RCC 7860 (cell line): ENCODE measurements around the gene AHRR.

Experiments
- DNase-seq: peaks from one replicate; pipeline ENCODE4 v3.0.0-alpha.2; 2015; ENCODE audit warnings: low spot score
- FAIRE-seq: peaks from 2 replicates; lab custom pipeline; 2012; peaks lifted over from hg19 to GRCh38; lab: Jason Lieb, UNC

AHRR gene

GRCh38 chr5:451587-452458 lies 130.3 kb downstream of the AHRR start:
- FAIRE-seq, result no peak
- no peak for DNase-seq

DNA sequence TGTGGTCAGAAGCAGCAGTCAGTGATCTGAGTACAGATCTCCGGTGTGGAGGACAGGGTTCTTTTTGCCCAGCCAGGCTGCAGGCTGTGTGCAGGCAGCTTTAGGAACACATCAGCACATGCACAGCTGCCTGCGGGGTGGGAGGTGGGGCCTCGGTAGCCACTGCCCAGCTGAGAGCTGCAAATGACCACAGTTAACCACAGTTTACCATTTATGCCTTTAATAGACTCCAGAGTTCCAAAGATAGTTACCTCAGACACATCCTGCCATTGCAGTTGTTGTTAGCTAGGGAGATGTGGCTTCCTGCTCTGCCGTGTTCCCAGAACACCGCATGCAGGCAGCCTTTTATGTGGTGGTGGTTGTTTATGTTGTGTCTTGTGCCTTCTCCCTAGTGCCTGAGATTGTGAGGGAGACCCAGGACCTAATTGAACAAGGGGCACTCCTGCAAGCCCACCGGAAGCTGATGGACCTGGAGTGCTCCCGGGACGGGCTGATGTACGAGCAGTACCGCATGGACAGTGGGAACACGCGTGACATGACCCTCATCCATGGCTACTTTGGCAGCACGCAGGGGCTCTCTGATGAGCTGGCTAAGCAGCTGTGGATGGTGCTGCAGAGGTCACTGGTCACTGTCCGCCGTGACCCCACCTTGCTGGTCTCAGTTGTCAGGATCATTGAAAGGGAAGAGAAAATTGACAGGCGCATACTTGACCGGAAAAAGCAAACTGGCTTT lies 131.6 kb downstream of the AHRR start:
- DNase-seq (no peak), FAIRE-seq (no peak)

DNA sequence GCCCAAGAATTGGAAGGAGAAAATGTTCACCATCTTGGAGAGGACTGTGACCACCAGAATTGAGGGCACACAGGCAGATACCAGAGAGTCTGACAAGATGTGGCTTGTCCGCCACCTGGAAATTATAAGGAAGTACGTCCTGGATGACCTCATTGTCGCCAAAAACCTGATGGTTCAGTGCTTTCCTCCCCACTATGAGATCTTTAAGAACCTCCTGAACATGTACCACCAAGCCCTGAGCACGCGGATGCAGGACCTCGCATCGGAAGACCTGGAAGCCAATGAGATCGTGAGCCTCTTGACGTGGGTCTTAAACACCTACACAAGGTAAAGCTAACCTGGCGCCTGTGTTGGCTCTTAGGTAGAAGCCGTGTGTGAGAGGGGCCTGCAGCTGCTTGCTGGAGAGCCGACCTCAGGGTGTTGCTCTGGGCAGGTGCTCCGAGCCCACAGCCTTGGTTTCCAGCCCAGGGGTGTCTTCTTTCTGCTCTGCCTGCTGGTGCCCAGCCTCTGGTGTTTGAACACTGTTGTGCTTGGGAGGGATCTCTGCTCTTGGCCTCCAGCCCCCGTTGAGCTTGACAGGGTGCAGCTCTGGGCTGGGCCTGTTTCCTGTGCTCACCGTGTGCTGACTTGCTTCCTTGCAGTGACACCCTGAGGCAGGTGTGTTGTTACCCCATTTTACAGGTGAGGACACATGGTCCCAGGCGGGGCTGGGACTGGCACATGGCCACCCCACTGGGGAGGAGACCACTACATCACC lies 132.4 kb downstream of the AHRR start:
- no peak for FAIRE-seq
- DNase-seq, result no peak

DNA sequence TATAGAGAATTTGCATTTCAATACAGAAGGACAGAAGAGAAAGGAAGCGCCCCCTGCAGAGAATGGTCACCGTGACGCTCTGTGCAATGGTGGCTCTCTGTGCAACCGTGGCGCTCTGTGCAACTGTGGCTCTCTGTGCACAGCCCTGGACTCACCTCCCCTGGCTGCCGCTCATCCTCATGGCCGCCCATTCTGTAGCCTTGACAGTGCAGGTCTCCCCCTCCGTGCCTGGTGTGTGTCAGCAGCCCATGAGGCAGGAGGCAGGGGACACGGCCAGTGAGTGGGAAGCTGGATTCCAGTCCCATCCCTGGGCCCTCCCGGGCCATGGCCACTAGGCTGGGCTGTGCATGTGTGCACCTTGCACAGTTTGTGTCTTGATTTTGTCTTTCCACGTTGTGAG lies 133.4 kb downstream of the AHRR start:
- no peak for DNase-seq
- FAIRE-seq, result no peak

DNA sequence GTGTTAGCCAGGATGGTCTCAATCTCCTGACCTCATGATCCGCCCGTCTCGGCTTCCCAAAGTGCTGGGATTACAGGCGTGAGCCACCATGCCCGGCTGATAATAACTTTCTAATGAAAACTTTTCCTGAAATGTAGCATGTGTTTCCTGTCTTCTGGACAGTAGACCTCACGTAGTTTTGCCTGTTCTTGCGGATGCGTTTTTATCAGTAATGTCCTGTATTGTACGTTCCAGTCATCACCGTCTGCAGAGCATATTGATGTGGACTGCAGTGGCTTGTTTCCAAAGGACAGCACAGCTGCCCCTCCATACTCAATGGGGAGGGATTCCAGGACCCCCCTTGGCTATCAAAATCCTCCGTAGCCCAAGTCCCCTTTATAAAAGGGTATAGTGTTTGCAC lies 134.3 kb downstream of the AHRR start:
- DNase-seq (no peak), FAIRE-seq (no peak)

DNA sequence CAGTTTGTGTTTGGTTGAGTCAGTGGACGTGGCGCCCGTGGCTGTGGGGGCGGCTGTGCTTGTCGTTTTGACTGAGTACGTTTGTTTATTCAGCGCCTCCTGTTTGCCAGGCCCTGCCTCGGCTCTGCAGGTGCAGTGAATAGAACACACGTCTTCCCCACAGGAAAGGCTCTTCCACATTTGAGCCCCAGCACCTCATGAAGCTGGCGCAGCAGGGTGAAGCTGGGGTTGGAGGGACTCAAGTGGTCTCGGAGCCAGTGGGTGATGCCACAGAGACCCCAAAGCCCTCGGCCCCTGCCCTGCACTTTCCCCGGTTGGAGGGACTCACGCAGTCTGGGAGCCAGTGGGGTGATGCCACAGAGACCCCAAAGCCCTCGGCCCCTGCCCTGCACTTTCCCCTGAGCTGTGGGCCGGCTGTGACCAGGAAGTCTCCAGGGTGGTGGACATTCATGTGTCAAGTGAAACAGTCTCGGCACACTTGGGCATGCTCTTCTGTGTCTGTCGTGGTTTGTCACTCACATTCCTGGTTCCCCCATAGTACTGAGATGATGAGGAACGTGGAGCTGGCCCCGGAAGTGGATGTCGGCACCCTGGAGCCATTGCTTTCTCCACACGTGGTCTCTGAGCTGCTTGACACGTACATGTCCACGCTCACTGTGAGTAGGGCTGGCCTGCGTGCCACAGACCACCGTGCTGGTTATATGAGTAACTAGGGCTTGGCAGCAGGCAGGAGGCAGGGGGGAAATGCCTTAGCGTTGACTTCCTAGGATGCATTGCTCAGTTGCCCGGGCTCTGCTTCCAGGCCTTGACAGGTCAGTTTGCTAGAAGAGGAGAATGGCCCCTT lies 135.1 kb downstream of the AHRR start:
- DNase-seq, result no peak

DNA sequence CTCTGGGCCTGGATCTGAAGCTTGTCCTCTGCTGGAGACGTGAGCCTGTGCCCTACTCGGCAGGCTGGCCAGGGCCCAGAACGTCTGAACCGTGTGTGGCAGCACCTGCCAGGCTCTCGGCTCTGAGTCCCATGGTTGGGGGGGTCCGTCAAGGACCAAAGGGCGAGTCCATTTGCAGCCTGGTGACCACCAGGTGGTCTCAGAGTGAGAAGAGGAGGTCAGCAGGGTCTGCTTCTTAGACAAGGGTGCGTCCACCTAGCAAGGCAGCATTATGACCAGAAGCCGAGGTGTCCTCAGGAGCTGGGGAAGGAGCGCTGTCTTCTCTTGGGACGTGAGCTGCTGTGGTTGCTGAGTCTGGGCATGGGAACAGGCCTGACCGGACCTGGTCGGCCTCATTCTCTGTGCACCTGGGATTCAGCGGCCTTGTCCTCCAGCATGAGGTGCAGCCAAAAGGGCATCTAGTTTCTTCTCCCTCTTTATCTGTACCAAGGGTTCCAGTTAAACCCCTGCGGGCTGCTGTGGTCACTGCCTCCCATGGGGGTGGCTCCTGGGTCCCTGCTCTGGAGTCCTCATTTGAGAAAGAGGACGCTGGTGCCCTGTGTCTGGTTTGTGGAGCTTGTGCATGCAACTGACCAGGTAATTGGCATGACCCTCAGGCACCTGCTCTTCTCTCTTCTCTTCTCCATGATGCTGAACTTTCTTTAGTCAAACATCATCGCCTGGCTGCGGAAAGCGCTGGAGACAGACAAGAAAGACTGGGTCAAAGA lies 135.9 kb downstream of the AHRR start:
- FAIRE-seq, result no peak
- DNase-seq, result no peak

More for the DNA sequence above, 135.1 kb downstream of the AHRR start:
- no peak for FAIRE-seq

- peak; percentile 73 for DNase-seq
- FAIRE-seq, result peak; percentile 66
These were observed 137.2 kb downstream of the AHRR start for GRCh38 chr5:458547-459353.

- FAIRE-seq, result no peak
- no peak for DNase-seq
These were observed 138.2 kb downstream of the AHRR start for GRCh38 chr5:459562-460272.

DNA sequence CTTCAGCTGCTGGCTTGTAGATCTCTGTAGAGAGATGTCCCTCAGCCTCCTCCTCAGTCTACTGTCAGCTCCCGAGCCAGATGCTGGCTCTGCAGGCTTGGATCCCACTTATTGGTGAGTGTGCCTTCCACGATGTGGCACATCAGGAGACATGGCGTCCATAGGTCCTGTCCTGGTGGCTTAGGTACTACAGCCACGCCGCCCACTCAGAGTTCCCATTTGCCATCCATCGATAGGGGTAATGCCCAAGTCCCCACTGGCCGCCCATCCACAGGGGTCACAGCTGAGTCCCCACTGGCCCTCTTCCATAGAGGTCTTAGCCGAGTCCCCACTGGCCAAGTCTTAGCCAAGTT lies 138.7 kb downstream of the AHRR start:
- DNase-seq, result no peak
- no peak for FAIRE-seq

GRCh38 chr5:462051-462481 lies 140.6 kb downstream of the AHRR start:
- DNase-seq (no peak), FAIRE-seq (no peak)

- DNase-seq (no peak), FAIRE-seq (no peak)
These were observed 141.8 kb downstream of the AHRR start for GRCh38 chr5:463301-463700.

DNA sequence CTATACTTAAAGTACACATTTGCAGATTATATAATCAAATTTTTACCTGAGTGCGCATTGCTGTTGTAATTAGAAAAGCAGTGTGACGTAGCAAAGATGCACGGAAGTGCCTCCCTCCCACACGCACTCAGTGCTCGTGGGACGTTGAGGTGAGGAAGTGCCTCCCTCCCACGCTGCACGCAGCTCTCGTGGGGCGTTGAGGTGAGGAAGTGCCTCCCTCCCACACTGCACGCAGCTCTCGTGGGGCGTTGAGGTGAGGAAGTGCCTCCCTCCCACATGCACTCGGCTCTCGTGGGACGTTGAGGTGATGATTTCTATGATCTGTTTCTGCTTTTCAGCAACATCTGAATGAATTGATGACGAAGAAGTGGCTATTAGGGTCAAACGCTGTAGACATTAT lies 142.4 kb downstream of the AHRR start:
- no peak for FAIRE-seq
- no peak for DNase-seq

GRCh38 chr5:464446-464842 lies 142.9 kb downstream of the AHRR start:
- DNase-seq, result no peak
- FAIRE-seq, result no peak

DNA sequence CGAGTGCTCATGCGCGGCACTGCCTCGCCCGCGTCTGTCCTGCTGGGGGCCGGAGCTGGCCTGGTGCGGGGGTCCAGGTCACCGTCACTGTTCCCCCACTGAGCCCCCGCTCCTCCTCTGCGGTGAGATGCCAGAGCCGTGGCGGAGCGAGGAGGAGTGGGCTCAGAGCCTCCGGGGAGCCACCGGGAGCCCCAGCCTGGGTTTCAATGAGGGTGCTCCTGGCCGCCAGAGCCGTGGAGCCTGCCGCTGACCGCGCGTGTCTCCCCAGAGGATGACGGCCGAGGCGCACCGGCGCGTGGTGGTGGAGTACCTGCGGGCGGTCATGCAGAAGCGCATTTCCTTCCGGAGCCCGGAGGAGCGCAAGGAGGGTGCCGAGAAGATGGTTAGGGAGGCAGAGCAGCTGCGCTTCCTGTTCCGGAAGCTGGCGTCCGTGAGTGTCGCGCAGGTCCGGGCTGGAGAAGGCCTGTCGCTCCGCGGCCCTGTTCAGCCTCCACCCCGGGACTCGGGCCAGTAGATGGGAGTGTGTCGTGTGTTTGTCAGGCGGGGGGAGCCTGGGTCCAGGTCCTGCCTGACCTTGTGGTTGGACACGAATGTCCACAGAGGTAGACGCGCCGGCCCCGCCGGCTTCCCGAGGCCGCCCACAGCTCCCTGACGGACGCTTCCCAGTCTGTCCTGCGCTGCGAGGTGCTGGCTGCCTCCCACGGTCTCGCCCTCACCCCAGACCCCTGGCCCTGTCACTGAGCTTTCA lies 143.5 kb downstream of the AHRR start:
- FAIRE-seq, result no peak
- DNase-seq, result no peak

DNA sequence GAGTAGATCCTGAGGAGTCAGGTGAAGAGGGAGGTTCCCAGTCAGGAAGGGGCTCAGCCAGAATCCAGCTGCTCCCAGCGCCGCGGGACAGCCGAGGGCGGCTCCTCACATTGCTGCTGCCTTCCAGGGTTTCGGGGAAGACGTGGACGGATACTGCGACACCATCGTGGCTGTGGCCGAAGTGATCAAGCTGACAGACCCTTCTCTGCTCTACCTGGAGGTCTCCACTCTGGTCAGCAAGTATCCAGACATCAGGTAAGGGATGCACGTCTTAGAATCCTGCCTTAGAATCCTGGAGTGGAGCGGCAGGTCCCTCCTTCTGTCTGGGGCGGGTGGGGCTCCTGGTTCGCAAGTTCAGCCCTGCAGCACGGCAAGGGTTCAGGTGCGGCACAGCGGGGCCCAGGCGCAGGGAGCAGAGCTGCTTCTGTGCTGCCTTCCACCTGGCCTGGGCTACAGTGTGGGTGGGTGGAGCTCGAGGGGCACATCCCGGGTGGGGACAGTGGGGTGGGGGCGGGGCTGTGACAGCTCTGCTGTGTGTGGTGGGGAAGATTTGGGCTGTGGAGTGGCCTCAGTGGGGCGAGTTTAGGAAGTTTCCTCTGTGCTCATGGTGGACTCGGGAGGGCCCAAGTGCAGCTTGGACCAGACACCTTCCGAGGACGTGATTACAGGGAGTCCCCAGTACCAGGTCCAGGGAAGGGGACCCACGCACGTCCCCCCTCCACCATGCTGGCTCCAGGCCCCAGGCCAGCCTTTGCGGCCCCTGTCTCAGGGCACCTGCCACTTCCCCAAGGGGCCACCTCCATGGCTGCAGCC lies 144.3 kb downstream of the AHRR start:
- no peak for DNase-seq
- no peak for FAIRE-seq
